Activated CD4-positive, CD25-positive, alpha-beta regulatory T cell treated with anti-CD3 and anti-CD28 coated beads, Interleukin-2, amount 50 U/mL, for 72 hours (primary cell): ENCODE results near the gene PLIN1.
"Not testable (repeated sequence)": the region's sequence is repeated elsewhere in the genome, so short reads cannot be mapped to it uniquely, and the experiment has no call there.

Experiments used
- DNase-seq: peaks from one replicate; pipeline ENCODE4 v3.0.0; 2021

The PLIN1 gene, protein sequence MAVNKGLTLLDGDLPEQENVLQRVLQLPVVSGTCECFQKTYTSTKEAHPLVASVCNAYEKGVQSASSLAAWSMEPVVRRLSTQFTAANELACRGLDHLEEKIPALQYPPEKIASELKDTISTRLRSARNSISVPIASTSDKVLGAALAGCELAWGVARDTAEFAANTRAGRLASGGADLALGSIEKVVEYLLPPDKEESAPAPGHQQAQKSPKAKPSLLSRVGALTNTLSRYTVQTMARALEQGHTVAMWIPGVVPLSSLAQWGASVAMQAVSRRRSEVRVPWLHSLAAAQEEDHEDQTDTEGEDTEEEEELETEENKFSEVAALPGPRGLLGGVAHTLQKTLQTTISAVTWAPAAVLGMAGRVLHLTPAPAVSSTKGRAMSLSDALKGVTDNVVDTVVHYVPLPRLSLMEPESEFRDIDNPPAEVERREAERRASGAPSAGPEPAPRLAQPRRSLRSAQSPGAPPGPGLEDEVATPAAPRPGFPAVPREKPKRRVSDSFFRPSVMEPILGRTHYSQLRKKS

DNA sequence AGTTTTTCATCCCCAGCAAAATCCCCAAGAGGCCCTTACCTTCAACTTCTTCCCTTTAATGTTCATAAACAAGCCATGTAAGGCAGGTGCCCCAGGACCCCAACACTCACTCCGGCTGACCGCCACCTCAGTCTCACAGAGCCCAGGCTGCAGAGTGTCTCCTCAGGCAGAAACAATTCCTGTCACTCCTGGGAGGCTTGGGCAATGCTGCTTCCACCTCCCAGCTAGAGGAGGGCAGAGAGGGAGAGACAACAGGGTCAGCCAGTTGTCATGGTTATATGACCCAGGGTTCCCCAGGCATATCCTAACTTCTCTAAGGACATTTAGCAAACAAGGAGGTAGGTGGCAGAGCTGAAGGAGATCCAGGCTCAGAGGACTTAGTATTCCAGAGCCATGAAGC lies at the start of gene PLIN1:
TSS of gene PLIN1 (minus strand) at position 156 of the 400 bp plus-strand sequence. CDS start 1,878 bp downstream, outside the sequence.
- no peak for DNase-seq

DNA sequence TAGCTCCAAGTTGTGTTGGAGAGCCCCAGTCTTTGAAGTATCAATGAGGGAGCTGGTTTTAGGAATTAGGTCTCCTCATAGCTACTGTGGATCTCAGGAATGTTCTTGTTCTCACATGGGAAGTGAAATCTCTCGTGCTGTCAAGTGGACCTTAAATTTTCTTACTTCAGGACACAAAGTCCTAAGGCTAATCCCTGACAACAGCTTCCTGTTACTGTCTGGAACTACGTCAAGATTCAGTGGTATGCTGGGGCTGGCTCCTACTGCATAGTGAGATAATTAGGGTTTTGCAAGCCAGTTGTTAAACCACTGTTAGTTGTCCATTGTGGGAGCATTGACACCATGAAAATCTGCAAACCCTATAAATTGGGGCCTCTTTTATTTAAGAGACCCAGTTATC lies 49.1 kb upstream of the PLIN1 start:
- DNase-seq: no peak

DNA sequence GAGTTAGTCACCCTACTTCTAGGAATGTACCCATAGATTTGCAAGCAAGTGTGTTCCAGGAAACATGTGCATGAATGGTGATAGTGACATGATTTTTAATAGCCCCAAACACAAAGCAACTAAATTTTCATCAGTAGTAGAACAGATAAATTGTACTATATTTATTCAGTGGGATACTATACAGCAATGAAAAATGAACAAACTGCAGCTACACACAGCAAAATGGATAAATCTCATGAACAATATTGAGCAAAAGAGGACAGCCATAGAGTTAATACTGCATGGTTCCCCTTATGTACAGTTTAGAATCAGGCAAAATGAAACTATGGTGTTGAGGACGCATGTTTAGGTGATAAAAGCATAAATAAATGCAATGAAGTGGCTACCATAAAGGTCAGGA lies 45.9 kb upstream of the PLIN1 start:
- DNase-seq: no peak

DNA sequence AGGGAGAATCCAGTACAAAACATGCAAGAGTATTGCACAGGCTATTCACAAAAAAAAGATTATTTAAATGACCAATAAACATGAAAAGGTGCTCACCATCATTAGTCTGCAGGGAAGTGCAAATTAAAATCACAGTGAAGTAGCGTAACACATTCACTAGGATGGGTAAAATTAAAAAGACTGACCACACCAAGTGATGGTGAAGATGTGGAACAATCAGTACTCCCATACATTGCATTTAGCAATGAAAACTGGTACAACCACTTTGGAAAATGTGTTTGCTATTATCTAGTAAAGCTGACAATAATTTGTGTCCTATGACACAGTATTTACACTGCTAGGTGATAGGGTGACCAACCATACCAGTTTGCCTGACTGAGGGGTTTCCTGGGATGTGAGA lies 45.5 kb upstream of the PLIN1 start:
- no peak for DNase-seq

DNA sequence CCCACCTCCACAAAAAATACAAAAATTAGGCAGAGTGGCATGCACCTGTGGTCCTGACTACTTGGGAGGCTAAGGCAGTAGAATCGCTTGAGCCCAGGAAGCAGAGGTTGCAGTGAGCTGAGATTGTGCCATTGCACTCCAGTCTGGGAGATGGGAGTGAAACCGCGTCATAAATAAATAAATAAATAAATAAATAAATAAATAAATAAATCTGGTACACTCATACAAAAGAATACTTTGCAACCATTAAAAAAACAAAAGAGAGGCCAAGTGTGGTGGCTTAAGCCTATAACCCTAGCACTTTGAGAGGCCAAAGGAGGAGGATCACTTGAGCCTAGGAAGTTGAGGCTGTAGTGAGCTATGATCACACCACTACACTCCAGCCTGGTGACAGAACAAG lies 43.9 kb upstream of the PLIN1 start:
- no peak for DNase-seq

DNA sequence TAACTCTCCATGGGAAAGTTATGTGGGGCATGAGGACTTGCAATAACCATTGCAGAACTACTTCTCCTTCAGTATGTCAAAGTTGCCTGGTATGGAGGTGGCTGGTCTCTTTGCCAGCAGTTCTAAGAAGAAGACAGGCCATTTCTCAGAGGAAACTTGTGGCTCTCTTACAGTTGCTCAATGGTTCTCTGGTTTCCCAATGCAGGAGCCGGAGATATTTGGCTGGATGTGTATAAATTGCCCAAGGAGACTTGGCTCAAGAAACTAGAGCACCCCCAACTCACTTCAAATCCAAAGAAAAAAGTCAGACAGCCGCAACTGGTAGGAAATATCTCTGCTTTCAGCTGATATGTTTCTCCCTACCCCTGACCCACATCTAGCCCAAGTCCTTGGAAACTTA lies 35.6 kb upstream of the PLIN1 start:
- DNase-seq: no peak

DNA sequence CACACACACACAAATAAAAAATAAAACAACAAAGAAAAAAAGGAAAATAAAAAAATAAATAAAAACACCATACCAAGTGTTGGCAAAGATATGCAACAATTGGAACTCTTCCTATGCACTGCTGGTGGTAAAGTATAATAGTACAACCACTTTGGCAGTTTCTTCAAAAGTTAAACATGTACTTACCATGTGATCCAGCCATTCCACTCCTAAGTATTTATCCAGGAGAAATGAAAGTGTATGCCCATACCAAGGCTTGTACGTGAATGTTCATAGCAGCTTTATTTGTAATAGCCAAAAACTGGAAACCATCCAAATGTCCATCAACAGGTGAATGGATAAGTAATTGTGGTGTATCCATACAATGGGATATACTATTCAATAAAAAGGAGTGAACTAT lies 28.4 kb upstream of the PLIN1 start:
- no peak for DNase-seq

DNA sequence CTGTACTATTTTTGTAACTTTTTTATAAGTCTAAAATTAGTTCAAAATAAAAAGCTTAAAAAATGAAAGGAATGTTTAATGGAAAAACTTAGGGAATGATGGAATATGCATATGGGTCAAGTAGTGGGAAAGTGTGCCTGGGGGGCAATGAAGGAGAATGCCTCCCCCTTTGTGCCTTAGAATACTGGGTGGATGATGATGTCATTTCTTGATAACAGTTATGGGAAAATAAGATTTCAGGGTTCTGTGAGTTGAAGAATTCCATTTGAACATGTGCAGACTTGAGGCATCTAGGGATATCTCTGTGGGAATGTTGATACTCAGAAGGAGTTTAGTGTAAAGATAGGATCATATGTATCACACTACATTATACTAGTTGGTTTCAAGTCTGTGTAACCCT lies 25.2 kb upstream of the PLIN1 start:
- DNase-seq: no peak

DNA sequence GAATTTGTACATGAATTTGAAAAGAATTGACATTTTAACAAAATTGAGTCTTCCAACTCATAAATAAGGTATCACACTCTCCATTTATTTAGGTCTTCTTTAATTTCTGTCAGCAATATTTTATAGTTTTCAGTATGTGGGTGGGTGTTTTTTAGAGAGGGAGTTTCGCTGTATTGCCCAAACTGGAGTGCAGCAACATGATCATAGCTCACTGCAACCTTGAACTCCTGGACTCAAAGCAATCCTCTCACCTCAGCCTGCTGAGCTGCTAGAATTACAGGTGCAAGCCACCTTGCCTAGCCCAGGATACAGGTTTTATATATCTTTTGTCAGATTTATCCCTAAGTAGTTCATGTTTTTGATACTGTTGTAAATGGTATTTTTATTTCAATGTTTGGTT lies 16.0 kb upstream of the PLIN1 start:
- no peak for DNase-seq

DNA sequence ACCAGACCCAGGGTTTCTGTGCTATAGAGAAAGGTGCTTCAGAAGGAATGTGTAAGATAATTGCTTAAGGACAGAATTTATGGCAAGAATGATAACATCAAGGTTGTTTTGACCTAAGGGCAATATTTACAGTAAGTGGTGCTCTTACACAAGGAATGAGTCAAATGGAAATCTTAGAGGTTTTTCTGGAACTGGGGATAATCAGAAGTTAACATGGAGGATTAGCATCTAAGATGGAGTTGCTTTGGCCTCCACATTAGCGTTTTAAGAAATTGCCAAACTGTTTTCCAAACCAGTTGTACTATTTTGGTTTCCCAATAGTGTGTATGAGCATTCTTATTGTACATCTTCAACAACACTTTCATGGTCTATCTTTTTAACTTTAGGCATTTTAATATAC lies 14.5 kb upstream of the PLIN1 start:
- DNase-seq: no peak

DNA sequence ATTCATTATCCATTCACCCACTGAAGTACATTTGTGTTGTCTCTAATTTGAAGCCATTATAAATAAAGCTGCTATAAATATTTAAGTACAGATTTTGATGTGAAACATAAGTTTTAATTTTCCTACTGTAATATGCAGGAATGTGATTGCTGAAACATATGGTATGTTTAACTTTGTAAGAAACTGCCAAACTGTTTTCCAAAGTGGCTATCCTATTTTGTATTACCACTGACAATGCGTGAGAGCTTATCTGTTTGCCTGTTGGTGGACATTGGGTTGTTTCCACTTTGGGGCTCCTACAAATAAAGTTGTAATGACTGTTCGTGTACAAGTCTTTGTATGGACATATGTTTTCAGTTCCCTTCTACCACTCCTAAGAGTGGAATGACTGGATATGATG lies 13.9 kb upstream of the PLIN1 start:
- no peak for DNase-seq

DNA sequence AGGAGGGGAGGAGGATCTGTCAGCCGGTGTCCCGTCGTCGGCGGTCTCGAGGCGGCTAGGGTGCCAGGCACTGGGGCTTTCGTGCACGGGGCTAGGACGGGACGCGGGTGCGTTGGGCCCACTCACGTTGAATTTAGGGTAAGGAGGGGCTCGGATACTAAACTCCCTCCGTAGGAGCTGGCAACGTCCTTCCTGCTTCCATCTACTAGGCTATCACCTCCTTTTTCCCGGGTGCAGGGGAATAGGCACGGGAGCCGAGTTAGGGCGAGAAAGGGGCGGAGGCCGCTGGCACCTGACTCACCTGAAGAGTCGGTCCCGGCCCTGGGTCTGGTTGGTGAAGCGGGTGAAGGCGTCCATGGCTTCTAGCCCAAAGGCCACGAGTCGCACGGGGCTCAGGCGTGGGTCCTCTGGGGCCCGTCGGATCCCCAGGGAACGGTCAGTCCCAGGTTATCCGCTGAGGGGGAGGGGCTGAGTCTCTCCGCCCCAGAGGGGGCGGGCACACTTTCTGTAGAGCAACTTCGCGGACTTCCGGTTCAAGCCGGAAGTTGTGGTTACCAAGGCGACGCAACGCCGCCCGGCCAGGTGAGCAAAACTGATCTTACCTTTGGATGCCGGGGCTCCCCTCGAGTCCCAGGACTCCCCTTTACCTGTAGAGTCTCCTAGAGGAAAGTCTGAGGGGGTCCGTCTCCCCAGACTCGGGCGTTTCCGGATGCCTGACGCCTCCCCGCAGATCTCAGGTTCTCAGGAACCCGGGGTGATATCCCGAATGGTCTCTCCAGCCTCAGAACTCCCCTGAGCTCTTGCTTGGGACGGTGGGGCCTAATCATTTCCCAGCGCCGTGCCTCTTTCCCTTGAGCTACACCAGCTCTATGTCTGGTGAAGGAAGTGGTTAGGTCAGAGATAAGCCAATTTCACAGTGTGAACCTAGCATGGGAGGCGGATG lies 11.4 kb upstream of the PLIN1 start, which contains the start of the genes PEX11A and WDR93:
TSS of gene PEX11A (minus strand) at position 479 of the 943 bp plus-strand sequence. CDS start at position 357, 122 bp downstream.
TSS of gene WDR93 (plus strand) at position 536 of the 943 bp plus-strand sequence. CDS start 10,936 bp downstream, outside the sequence.
- peak; percentile 82 for DNase-seq

DNA sequence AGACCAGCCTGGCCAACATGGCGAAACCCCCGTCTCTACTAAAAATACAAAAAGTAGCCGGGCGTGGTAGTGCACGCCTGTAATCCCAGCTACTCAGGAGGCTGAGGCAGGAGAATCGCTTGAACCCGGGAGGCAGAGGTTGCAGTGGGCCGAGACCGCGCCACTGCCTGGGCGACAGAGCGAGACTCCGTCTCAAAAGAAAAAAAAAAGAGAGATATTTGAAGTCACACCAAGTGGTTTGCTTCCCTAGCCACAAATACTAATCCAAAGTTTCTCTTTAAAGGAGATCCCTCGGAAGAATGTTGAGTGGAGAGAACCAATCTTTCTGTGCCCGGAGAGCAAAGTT lies 10.7 kb upstream of the PLIN1 start:
- DNase-seq: not testable (repeated sequence)

DNA sequence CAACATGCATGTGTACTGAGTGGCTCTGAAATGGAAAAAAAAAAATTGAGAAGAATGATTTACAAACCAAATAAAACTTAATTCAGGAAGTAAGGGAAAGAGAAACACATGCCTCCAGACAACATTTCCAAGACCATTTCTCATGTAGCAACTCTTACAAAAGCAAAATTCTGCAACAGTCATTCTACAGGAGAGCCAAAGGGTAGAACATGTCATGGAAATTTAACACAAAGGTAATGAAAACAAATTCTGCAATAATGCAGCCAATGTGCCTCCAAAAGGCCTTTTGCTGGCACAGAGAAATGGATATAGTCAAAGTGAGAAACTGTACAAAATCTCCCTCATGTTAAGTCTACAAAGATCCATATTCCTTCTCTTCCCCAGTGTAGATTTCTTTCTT lies 7.4 kb upstream of the PLIN1 start:
- no peak for DNase-seq

DNA sequence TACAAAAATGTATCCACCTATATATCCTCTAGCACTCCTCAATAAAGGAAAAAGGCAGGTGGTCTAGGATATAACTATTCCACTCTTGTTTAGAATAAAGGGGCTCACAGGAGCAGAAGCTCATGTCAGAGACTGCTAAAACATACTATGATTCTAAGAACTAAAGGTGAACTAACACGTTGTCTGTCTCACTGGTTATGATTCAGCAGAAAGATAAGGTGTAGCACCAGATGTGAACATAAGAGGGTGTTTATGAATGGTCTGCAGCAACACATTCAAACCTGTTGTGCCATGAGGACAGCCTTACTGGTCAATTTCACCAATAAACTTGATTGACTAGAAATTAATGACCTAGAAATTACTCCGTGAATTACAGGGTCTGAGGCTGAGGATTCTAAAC lies 6.8 kb upstream of the PLIN1 start:
- no peak for DNase-seq

DNA sequence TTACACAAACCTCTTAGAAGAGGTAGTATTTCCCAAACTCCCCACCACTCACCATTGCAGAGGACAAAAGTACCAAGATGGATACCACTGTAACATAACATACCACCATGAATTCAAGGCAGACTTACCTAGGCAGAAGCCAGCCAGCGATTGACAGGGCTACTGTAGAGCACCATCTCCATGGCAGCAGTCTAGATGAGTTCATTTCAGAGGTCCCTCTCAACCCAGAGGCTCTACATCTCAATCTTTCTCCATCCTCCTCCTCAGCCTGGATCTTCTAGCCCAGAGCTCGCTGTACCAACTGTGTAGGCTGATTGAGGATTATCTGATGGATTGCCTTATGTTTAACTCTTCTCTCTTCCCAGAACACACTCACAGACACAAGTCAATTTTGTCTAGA lies 2.0 kb upstream of the PLIN1 start:
- DNase-seq: no peak

DNA sequence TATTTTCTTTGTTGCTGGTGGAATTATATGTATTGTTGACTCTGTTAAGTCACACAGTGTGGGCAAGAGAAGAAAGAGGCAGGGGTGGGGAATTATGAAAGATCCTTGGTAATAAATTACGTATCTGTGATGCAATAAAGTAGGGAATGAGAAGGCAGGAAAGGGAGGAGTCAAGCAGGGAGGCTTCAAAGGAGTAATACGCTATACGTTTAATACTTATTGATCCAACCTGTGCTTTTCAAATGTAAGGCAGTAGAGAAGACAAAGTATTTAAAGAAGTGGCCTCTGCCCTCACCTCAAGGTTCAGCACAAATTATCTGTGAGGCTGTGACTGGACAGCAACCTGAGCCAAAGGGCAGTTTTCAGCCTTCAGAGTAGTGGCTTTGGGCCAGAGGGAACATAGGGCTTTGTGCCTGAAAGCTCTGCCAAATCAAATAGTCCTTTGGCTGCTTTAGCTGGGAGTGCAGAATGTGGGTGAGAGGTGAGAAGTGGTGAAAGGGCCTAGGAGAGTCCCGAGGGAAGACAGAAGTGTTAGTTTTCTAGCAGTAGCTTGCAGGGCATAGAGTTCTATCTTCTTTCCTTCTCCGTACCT lies 1.2 kb upstream of the PLIN1 start:
- no peak for DNase-seq

DNA sequence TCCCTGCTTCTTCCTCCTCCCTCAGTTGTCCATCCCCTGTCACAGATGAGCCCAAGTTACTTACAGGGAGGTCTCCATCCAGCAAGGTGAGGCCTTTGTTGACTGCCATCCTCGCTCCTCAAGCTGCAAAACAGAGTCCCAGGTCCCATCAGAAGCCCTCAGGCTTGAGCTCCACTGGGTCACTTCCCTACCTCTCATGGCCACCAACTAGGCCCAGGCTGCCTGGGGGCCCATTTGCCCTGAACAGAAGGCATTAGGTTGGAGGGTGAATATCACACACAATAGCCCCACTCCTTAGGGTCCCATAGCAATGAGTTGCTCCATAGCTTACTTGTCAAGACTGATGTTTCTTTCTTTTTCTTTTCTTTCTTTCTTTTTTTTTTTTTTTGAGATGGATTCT lies 1.8 kb downstream of the PLIN1 start:
- DNase-seq: no peak

DNA sequence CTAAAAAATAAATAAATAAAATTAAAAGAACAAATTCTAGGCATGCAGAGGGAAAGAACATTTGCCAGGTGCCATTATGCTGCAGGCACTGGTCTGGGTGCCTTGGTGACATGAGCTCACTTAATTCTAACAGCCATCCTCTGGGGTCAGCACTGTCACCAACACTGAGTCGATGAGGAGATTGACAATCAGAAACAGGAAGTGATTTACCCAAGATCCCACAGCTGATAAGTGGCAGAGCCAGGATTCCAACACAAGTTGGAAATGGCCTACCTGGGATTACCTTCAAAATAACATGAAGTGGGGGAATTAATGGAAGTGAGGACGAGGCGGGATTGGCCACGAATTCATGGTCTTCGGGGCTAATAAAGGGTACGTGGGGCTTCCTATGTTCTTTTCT lies 3.6 kb downstream of the PLIN1 start:
- no peak for DNase-seq

DNA sequence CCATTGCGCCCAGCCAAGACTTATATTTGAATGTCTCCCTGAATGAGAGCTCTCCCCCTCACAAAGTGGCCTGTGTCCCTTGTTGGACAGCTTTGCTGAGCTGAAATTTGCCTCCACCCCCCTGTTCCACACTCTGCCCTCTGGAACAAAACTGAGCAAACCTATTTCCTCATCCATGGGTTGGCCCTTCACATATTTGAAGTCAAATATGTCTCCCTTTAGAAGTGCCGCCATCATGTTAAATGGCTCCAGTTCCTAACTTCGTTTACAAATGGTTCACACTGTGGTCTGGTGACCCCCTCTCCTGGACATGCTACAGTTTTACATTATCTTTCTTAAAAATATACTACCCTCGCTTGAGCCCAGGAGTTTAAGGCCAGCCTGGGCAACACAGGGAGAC lies 4.6 kb downstream of the PLIN1 start:
- DNase-seq: no peak

DNA sequence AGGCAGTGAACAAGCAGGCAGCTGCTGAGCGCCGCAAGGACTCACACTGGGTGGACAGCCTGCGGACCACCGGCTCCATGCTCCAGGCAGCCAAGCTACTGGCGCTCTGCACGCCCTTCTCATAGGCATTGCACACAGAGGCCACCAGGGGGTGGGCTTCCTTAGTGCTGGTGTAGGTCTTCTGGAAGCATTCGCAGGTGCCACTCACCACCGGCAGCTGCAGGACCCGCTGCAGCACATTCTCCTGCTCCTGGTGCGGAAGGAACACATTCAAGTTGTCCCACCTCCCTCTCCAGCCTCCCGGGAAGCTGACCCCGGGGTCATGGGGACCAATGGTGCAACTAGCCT lies 6.0 kb downstream of the PLIN1 start:
- no peak for DNase-seq

DNA sequence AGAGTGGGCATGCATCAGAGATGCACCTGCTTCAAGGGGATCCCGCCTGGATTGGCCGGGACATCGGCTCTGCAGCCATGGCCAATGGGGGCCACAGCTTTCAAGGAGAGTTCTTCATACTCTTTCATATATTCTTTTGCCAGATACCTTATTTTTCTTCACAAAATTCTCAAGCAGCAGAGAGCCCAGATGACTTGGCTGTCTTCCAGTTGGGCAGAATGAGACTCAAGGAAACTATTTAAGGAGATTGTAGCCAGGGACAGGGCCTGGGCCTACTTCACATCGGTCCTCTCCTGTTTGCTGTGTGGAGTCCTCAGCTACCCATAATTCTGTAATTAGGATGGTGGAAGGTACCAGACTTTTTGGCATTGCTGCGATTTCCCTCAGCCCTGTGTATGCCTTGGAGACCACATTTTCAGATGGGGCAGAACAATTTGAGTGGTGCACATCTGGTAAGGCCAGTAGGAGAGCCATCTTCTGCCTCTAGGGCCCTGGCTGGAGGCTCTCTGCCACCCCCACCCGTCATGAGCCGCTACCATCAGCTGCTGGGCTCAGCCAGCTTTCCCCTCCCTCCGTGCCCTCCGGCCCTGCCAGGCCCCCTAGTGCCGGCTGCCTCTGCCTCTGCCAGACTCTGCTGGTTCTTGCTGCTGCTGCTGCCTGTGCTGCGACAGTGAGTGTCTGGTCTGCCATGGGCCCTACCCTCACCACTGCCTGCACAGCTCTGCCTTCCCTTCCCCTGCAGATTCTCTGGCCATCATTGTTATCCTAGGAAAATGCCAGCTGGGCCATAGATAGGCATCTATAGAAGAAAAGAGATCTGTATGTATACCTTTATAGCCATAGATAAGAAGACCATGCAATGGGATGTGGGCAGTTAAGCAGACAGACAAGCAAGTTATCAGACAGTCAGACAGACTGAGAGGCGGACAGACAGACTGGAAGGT lies 6.7 kb downstream of the PLIN1 start:
- no peak for DNase-seq
